Measurements from ENCODE around the gene HDLBP.

The HDLBP gene

DNA sequence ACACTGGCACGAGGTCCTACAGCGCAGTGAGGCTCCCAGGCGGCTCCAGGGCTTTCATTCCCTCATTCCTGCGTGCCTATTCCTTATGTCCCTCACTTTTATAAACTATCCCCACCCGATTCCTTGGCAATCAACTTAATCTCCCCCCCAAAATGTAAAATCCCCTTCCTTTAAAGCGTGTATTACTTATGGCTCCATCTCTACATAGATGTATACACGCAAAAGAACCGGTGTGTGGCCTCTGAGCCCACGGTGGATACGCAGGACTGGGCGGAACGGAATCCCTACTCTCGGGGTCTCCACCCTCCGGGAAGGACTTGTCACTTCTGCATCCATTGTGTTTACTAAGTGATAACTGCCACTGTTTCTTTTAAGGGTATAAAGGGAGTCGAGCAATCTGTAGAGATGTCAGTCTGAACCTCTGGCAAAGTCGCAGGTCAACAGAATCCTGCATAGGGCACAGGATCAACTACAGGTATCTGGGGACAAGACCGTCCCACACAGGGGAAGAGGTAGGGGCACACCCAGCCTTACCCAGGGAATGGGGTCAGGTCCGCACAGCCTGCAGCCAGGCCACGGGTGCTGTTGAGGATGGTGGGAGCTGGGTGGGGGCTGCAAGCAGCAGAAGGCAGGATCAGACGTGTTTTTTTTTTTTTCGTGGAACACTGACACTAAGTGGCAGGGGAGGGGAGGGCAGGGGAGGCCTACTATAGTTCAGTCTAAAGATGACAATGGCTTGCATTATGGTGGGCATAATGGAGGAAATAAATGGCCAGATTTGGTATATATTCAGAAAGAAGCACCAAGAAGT is 42.1 kb downstream of the HDLBP start:
- DNase-seq: no peak

DNA sequence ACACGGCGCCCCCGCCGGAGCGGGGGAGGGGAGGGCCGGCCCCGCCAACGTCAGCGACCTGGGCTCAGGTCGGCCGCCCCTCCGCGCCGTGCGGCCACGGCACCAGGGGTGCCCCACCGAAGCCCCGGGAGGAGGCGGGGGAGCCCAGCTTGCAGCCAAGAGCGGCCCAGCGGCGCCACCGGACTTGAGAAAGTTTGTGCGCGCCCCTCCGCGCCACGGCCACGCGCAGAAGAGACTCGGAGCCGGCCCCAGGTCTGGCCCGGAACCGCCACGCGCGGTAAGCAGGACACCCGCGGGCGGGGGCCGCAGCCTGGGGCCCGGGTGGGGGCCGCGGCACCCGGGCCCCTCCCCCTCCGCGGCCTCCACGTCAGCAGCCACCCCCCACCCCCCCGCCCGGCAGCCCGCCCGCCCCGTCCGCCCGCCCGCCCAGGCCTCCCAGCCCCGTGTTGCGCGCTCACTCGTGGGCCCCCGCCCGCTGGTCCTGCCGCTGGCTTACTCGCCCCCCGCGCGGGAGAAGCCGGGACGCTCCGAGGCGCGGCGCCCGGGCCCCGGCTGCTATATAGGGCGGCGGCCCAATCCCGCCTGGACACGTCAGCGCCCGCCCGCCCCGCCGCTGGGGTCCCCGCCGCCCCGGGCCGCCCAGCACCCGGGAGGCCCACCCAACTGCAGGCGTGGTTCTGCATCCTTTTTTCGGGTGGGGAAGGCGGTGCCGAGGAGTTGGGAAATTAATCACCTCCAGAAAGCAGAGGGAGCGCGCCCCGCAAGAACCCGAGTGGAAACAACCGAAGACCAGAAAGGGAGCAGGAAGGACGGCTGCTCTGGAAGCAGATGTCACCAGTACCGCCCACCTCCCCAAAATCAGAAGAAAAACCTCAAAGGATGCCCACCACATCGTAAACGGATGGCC is 42.9 kb downstream of the HDLBP start:
- DNase-seq: peak; percentile 63

DNA sequence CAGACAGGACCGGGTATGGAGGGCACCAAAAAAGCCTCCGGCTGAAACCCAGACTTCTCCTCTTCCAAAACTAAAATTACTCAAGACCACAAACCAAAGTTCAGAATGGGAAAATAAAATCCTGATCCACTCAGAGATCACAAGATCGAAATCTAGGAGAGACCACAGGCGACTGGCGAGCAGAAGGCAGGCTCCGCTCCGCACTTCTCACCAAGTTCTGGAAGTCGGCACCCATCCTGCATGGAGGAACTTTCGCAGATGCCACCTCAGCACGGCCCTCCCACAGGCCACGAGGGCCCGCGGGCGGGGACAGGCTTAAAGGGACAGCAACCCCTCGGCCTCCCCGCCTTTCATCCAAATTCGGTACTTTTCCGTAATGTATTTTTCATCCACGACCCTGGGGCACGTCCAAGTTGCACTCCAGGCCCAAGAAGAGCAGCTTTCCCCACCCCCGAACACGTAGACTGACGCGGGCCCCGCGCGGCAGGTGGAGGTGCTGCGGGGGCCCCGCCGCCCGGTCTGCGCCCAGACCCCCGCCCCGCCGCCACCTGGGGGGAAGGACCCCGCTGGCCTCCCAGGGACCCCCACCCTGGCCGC is 43.7 kb downstream of the HDLBP start:
- peak; percentile 68 for DNase-seq

- DNase-seq: no peak
Observed at GRCh38 chr2:241270531-241270930, 44.9 kb downstream of the HDLBP start.

DNA sequence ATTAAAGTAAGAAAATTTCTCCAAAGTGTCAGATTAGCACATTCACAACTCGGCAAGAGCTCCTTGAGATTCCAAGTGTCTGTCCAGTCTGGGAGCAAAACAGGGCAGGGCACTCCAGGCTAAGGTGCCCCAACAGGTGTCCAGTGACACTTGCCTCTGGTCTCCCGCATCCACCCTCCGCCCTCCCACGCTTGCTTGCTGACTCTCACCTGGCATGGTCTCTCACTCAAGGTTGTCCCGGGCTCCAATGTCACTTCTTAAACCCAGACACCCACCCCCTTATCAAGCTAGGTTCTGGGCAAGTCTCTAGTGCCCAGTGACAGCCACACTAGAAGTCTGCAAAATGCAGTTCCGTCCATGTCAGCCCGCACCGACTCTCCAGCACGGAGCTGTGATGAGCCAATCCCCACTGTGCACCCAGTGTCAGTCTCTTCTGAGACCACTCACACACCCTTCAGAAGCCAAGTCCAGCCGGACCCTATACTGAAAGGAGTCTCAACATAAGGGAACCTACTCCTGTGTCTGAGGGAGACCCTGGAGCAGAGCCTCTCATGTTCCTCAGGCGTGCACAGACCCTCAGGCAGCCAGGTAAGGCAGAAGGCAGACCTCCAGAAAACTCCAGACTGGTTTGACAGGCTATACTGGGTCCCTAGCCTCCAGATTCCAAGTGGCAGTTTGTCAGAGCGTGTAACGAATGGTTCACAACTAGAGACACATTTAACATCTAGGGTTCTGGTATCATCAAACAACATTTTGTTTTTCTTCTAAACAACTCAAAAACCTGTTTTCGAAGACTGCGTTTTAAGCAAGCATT is 45.6 kb downstream of the HDLBP start:
- DNase-seq: no peak

- DNase-seq: no peak
Observed at GRCh38 chr2:241268716-241269445, 46.6 kb downstream of the HDLBP start.

GRCh38 chr2:241268306-241268705 is 47.2 kb downstream of the HDLBP start:
- DNase-seq: no peak

GRCh38 chr2:241267249-241268067 is 48.0 kb downstream of the HDLBP start:
- DNase-seq: no peak

GRCh38 chr2:241265506-241265905 is 50.0 kb downstream of the HDLBP start:
- DNase-seq: no peak

DNA sequence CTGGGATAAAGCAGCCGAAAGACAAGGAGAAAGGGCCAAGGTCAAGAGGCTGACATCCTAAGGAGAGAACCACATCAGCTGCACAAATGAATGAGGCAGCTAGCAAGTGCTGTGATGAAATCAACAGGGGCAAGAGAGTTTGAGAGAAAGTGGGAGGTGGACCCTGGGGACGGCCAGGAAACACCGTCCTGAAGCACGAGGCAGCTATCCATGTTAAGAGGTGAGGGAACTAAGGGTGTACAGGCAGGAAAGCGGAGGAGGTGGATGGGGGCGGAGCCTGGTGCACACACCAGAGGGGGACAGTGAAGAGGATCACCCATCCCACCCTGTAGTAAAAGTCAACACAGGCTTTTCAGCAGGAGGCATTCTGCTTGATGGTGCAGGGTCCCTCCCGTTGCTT is 52.4 kb downstream of the HDLBP start:
- DNase-seq: no peak

DNA sequence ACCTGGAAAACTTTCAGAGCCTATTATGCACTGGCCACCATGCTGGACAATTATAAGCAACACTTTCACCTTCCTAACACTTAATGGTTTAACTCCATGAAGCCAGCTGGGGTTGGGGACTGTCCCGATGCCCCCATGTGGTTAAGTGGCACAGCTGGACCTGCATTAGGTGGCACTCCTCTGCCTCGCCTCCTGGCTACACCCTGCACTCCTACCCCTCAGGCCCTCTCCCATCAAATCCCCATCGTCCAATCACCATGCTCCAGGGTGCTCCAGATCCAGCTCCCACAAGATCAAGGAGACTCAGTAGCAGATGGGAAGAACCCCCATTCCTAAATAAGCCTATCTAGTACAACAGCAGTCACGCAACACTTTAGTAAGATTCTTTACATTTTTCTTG is 53.8 kb downstream of the HDLBP start:
- no peak for DNase-seq

GRCh38 chr2:241260911-241261310 is 54.6 kb downstream of the HDLBP start:
- DNase-seq: no peak

- no peak for DNase-seq
Observed at GRCh38 chr2:241258505-241259280, 56.8 kb downstream of the HDLBP start.

GRCh38 chr2:241257419-241258032 is 57.9 kb downstream of the HDLBP start:
- DNase-seq: no peak

GRCh38 chr2:241256168-241256545 is 59.3 kb downstream of the HDLBP start:
- DNase-seq: no peak

DNA sequence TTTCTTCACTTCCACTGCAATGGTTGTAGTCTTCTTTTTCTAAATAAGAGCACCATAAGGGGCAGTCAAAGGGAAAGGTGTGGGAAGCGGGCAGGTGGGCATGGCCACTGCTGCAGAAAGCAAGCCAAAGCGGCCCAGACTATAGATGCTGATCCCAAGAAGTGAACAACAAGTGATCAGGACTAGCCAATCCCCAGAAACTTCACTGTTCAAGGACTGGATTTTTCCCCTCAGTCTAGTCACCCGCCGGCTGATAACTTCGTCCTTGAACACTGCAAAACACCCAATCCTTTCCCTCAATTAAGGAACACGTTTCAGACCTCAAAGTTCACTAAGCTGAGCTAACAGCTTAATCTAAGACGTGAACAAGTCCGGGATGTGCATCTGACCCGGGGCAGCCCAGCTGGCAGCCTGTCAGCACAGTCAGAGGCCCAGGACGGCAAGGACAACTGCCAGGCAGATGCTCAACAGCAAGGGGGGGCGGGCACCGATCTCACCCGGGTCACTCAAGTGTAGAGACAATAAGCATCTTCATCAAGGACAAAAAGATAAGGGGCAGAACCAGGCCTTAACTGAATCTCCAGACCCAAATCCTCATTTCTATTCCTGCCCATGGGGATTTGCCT is 59.8 kb downstream of the HDLBP start:
- DNase-seq: no peak

- no peak for DNase-seq
Observed at GRCh38 chr2:241254904-241255351, 60.5 kb downstream of the HDLBP start.

GRCh38 chr2:241252778-241253475 is 62.5 kb downstream of the HDLBP start:
- no peak for DNase-seq

DNA sequence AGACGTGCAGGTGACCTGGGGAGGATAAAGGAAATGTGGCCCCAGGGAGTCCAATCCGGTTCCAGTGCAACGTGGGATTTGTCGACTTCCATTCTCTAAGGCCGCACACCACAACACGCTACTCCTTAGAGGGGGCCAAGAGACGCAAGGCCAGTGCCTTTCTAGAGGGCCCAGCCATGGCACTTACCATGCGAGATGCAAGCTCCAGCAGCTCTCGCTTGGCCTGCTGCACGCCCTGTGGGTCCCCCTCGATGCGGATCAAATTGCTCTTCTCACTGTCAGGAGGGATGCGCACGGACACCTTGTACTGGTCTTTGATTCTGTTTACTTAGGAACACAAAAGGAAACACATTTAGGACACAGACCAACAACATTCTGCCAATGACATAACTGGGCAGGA is 65.8 kb downstream of the HDLBP start:
- DNase-seq: no peak
